Measurements from ENCODE around the gene FBXO30.

The FBXO30 gene

DNA sequence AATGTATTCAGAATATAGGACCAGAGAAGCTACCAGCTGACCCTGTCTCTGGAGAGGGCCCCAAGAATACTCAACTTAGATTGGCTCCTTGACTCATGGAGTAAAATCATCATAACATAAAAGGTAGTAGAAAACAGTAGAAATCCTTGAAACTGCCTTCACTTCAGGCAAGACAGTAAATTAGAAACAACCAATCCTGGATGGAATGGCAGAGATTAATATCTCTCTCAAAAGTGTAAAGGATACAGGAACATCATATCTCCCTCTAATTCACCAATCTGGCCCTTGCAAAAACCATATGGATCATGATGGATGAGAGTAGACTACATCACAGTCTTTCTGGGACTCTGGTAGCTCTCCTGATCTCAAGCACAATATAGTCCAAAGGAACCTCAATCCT lies 58.9 kb downstream of the FBXO30 start:
- Mint-ChIP-seq H3K4me1 (ENCODE audit: low read depth) (peaks cover 3% of the 10 kb centered on the region), H3K9me3 (no peaks in the 10 kb centered on the region), H3K27me3 (ENCODE audit: low read depth) (no peaks in the 10 kb centered on the region), H3K36me3 (ENCODE audit: low read depth) (no peaks in the 10 kb centered on the region), H3K27ac (no peak overlapping the region), H3K4me3 (no peak overlapping the region)

DNA sequence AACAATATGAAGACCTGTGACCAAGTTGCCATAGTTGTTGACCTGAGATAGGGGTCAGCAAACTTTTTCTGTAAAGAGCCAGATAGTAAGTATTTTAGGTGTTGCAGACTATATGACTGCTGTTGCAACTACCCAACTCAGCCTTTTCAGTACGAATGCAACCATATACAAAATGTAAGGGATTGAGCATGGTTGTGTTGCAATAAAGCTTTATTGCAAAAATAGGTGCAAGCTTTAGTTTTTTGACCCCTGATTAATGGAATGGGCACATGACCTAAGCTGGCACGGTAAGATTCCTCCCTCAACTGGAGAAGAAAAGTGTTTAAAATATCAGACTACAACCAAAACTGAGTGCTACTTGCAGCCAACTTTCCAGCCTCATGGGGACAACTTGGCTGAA lies 62.0 kb downstream of the FBXO30 start:
- Mint-ChIP-seq H3K36me3 (ENCODE audit: low read depth) (peaks cover 2% of the 10 kb centered on the region), H3K27ac (no peak overlapping the region), H3K9me3 (peaks cover 7% of the 10 kb centered on the region), H3K27me3 (ENCODE audit: low read depth) (no peaks in the 10 kb centered on the region), H3K4me1 (ENCODE audit: low read depth) (peaks cover 10% of the 10 kb centered on the region), H3K4me3 (no peak overlapping the region)

DNA sequence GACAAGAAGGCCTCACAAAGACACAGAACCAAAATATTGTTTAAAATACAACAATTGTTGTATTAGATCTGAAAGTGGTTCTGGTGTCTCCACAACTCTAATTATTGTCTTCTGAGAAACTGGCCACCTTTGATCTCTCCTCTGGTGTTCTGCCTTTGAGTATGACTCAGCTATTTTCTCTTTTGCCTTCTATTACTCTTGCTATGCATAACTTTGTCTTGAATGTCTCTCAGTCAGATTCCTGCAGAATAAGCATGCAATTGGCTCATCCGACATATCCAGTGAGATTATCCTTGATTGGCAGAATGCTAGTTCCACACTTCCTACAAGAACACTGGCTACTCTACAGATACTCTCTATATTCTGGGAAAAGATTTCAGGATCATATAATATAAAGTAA lies 65.0 kb downstream of the FBXO30 start:
- Mint-ChIP-seq H3K27ac (no peak overlapping the region), H3K36me3 (ENCODE audit: low read depth) (peaks cover 2% of the 10 kb centered on the region), H3K27me3 (ENCODE audit: low read depth) (peaks cover 5% of the 10 kb centered on the region), H3K4me1 (ENCODE audit: low read depth) (peaks cover 10% of the 10 kb centered on the region), H3K9me3 (peaks cover 7% of the 10 kb centered on the region), H3K4me3 (no peak overlapping the region)

DNA sequence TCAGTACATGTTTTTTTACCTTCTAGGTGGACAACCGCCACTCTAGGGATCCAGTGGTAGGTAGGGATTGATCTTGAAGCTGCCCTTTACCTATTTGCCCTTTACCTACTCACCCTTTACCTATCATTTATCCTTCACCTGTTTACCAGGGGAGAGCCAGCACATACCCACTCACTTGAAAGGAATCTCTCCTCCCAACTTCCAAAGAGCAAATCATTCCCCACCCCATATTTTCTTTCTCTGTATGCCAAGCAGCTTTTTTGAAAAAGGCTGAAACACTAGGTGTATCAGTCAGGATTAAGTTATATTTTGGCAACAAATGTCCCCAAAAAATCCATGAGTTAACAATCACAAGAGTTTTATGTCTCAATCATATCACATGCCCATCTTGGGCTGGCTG lies 68.7 kb downstream of the FBXO30 start:
- peaks cover 7% of the 10 kb centered on the region for H3K4me1 Mint-ChIP-seq (ENCODE audit: low read depth)
- H3K27me3 Mint-ChIP-seq (ENCODE audit: low read depth), result peaks cover 5% of the 10 kb centered on the region
- H3K4me3 Mint-ChIP-seq, result no peak overlapping the region
- peaks cover 2% of the 10 kb centered on the region for H3K36me3 Mint-ChIP-seq (ENCODE audit: low read depth)
- H3K27ac Mint-ChIP-seq, result no peak overlapping the region
- peaks cover 7% of the 10 kb centered on the region for H3K9me3 Mint-ChIP-seq

DNA sequence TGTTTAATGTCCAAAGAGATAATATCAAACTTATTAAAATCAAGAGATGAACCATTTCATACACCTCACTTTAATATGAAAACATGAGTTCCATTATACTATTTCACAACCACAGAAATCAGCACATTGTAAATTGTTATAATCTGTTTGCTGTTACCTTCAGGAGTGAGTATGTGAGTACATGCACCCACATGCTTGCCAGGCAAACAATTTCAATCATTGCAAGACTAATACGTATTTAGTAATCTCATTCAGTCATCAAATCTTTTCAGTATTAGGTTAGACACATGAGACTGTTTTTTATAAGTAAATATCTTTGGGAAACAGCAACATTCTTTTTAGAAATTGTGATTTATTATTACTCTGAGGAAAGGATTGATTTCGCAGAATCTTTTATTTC lies 70.0 kb downstream of the FBXO30 start:
- Mint-ChIP-seq H3K9me3 (peaks cover 16% of the 10 kb centered on the region), H3K27me3 (ENCODE audit: low read depth) (peaks cover 5% of the 10 kb centered on the region), H3K4me1 (ENCODE audit: low read depth) (peaks cover 3% of the 10 kb centered on the region), H3K4me3 (no peak overlapping the region), H3K27ac (no peak overlapping the region), H3K36me3 (ENCODE audit: low read depth) (no peaks in the 10 kb centered on the region)

All from T-helper 1 cell treated with Interleukin-12 subunit alpha and Interleukin-12 subunit beta and Interleukin-4 antibody, amounts not matched to agents 30 μg/mL and 1 μg/mL, for 36 hours (primary cell).